RWPE2 (cell line): ENCODE results near the gene MLST8.

Experiments
- ATAC-seq: fragments of 200-7000 bp; cut with Tn5 transposase; 3 replicates; pipeline ENCODE4 v1.9.1; 2021; ENCODE audit warnings: low read depth
- DNase-seq: peaks from one replicate; pipeline ENCODE4 v3.0.0-alpha.2; 2020; ENCODE audit warnings: low spot score
- H3K27ac ChIP-seq: fragments of 450-650 bp; 2 replicates; pipeline ENCODE4 v1.5.1; 2017; ENCODE audit warnings: mild to moderate bottlenecking; ENCODE audit not compliant: poor library complexity, severe bottlenecking
- H3K27me3 ChIP-seq: fragments of 250-450 bp; sonication (Bioruptor Pico); 2 replicates; pipeline ENCODE4 v1.5.1; 2021; ENCODE audit warnings: mild to moderate bottlenecking, moderate library complexity; ENCODE audit not compliant: insufficient read depth, poor library complexity, severe bottlenecking
- H3K36me3 ChIP-seq: fragments of 250-450 bp; sonication (Bioruptor Pico); 2 replicates; pipeline ENCODE4 v1.5.1; 2020; ENCODE audit warnings: low read depth, mild to moderate bottlenecking, moderate library complexity
- H3K4me1 ChIP-seq: fragments of 250-450 bp; sonication (Bioruptor Pico); 2 replicates; pipeline ENCODE4 v1.5.1; 2021; ENCODE audit warnings: mild to moderate bottlenecking, moderate library complexity; ENCODE audit not compliant: insufficient read depth, poor library complexity, severe bottlenecking
- H3K4me3 ChIP-seq: fragments of 250-450 bp; sonication (Bioruptor Pico); 2 replicates; pipeline ENCODE4 v1.5.1; 2021; ENCODE audit warnings: mild to moderate bottlenecking, moderate library complexity; ENCODE audit not compliant: severe bottlenecking
- H3K9me3 ChIP-seq: fragments of 250-450 bp; sonication (Bioruptor Pico); 2 replicates; pipeline ENCODE4 v1.5.1; 2021; ENCODE audit warnings: mild to moderate bottlenecking, moderate library complexity; ENCODE audit not compliant: severe bottlenecking
- CTCF ChIP-seq: fragments of 450-650 bp; IDR thresholded peaks from one replicate; pipeline ENCODE4 v1.5.1; 2017; ENCODE audit warnings: mild to moderate bottlenecking, moderate library complexity; ENCODE audit not compliant: poor library complexity, severe bottlenecking

MLST8 gene

DNA sequence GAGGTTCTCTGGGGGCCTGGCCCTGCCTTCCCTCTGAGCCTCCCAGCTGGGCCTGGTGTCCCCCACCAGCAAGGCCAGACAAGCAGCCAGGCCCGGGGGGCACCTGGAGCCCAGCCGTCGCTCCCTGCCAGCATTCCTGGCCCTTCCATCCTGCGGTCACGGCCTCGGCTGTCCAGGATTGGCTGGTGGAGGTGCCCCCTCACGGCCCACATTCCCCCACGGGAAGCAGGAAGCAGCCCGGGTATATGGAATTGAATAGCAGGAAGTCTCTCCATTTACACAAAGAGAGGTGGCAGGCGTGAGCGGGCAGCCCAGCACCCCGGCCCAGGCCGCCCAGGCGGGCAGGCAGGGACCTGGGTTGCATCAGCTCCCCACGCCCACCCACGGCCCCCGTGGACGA is 35.2 kb upstream of the MLST8 start:
- Histone ChIP-seq H3K27ac (no peak overlapping the region), H3K36me3 (peaks cover 63% of the 10 kb centered on the region), H3K4me1 (no peaks in the 10 kb centered on the region), H3K27me3 (no peaks in the 10 kb centered on the region), H3K9me3 (no peaks in the 10 kb centered on the region), H3K4me3 (no peak overlapping the region)
- DNase-seq (no peak), ATAC-seq (no peak)
- no peak for TF ChIP-seq CTCF

DNA sequence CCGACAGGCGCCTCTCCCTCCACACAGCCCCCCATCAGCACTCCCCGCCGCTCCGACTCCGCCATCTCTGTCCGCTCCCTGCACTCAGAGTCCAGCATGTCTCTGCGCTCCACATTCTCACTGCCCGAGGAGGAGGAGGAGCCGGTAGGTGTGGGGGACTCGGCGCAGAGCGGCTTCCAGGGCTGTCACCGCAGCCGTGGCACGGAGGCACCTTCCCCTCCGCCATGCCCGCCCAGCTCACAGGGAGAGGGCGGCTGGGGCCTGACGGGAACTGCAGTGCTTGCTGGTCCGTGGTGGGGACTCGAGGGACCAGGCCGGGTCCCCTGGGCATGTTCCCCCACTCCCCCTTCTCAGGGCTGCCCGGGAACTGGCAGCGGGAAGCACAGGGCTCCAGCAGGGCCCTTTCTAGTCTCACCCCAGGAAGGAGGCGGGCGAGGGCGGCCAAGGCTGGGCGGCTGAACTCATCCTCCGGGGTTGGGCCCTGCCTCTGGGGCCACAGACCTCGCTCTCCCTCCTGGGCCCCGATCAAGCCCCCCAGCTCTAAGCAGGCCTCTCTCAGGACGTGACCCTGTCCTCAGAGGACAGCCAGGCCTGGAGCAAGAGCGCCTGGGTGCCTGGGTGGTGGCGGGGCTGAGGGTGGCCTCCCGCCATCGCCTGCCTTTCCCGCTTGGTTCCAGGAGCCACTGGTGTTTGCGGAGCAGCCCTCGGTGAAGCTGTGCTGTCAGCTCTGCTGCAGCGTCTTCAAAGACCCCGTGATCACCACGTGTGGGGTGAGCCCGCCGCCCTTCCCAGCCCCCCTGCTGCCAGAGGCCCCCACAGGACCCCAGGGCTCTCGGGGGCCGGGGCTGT is 34.4 kb upstream of the MLST8 start:
- ATAC-seq, result no peak

GRCh38 chr16:2171601-2172178 is 33.6 kb upstream of the MLST8 start:
- TF ChIP-seq CTCF, result no peak
- H3K36me3 ChIP-seq, result peaks cover 62% of the 10 kb centered on the region

More for the DNA sequence above, 34.4 kb upstream of the MLST8 start:
- Histone ChIP-seq H3K9me3 (no peaks in the 10 kb centered on the region), H3K27me3 (no peaks in the 10 kb centered on the region), H3K4me3 (no peak overlapping the region), H3K4me1 (peaks cover under 1% of the 10 kb centered on the region), H3K36me3 (peaks cover 65% of the 10 kb centered on the region), H3K27ac (no peak overlapping the region)
- TF ChIP-seq CTCF, result no peak
- DNase-seq, result no peak

DNA sequence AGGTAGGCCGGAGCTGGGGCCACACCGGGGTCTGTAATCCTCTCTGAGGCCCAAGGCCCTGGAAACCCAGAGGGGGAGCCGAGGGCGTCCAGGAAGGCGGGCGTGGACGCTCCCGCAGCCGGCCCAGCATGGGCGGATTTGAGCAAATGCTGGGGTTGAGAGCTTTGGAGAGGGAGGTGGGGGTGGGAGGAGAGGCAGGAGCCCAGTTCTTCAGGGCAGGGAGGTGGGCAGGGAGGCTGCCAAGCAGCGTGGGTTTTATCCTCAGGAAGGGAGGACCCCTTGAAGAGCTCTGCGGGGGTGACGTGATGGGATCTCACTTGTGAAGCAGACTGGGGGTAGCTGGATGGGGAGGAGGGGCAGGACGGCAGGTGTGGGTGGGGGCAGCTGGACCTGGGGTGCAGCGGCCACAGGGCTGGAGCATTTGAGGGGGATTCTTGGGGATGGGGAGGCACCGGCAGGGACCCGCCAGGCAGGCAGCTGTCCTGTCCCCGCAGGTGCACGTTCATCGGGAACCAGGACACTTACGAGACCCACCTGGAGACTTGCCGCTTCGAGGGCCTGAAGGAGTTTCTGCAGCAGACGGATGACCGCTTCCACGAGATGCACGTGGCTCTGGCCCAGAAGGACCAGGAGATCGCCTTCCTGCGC is 32.4 kb upstream of the MLST8 start:
- no peaks in the 10 kb centered on the region for H3K9me3 ChIP-seq
- H3K4me1 ChIP-seq, result peaks cover 5% of the 10 kb centered on the region
- no peak for TF ChIP-seq CTCF
- DNase-seq (no peak), ATAC-seq (no peak)
- no peak overlapping the region for H3K27ac ChIP-seq
- no peak overlapping the region for H3K4me3 ChIP-seq
- no peaks in the 10 kb centered on the region for H3K27me3 ChIP-seq
- H3K36me3 ChIP-seq, result peaks cover 63% of the 10 kb centered on the region

More at GRCh38 chr16:2171601-2172178, 33.6 kb upstream of the MLST8 start:
- DNase-seq (no peak), ATAC-seq (no peak)
- Histone ChIP-seq H3K4me1 (peaks cover 5% of the 10 kb centered on the region), H3K4me3 (no peak overlapping the region), H3K27ac (no peak overlapping the region), H3K27me3 (no peaks in the 10 kb centered on the region), H3K9me3 (no peaks in the 10 kb centered on the region)
